Thyroid gland (tissue), 4 donors: ENCODE data around the gene UBL3. TPM values are rescaled to one million over a fixed set of nuclear protein-coding genes. Genes with fewer than 3 reads are reported as not detected.

Experiments
- DNase-seq, 2 donors: peaks; one replicate each; pipeline ENCODE4 v3.0.0-alpha.2; 2019
- H3K27ac ChIP-seq, 3 donors: fragments of 200-600 bp; sonication (generic); 1 replicate in 2 of 3; 2 replicates in 1 of 3; pipeline ENCODE4 v1.5.1; 2016 to 2019; ENCODE audit warnings: mild to moderate bottlenecking in 1 of 3, moderate library complexity in 1 of 3
- H3K27me3 ChIP-seq: fragments of 200-600 bp; sonication (generic); one replicate; pipeline ENCODE4 v1.5.1; 2019
- H3K36me3 ChIP-seq, 2 donors: fragments of 200-600 bp; sonication (generic); one replicate each; pipeline ENCODE4 v1.5.1; 2016 to 2019
- H3K4me1 ChIP-seq, 2 donors: fragments of 200-600 bp; sonication (generic); one replicate each; pipeline ENCODE4 v1.5.1; 2017 to 2019
- H3K4me3 ChIP-seq, 3 donors: fragments of 200-600 bp; sonication (generic); replicated peaks in 1 of 3; 1 replicate in 2 of 3; 2 replicates in 1 of 3; pipeline ENCODE4 v1.5.1; 2016; ENCODE audit warnings: mild to moderate bottlenecking in 1 of 3
- H3K9me3 ChIP-seq: fragments of 200-600 bp; sonication (generic); one replicate; pipeline ENCODE4 v1.5.1; 2017
- CTCF ChIP-seq, 6 experiments: fragments of 200-600 bp in 3 of 6; fragments of 450-650 bp in 3 of 6; sonication (generic) in 3 of 6; IDR thresholded peaks; one replicate each; pipeline ENCODE4 v1.5.1; 2016 to 2019; ENCODE audit warnings: antibody characterized with exemption in 6 of 6, mild to moderate bottlenecking in 2 of 6, inconsistent platforms in 1 of 6, moderate library complexity in 1 of 6
- POLR2A ChIP-seq, 2 donors: fragments of 450-650 bp; IDR thresholded peaks; one replicate each; pipeline ENCODE4 v1.6.1; 2017; ENCODE audit warnings: antibody characterized with exemption in 2 of 2, mild to moderate bottlenecking in 2 of 2, moderate library complexity in 1 of 2
- WGBS, 2 donors: methylation state at CpG; one replicate each; pipeline ENCODE4 v1.1.5; 2017; 5-methylcytosine and 5-hydroxymethylcytosine counted together
- intact Hi-C: fragments of 100-400 bp; cut with DNase I; formaldehyde crosslinking; loops from one replicate; pipeline ENCODE4 v1.15.1; 2023
- total RNA-seq, 4 donors: library from RNA; depleted of rRNA; stranded (reverse); fragments of >200 nt; gene quantifications; one replicate each; pipeline ENCODE4 v1.2.3, GENCODE V29; 2016

Gene UBL3
- total RNA-seq, 4 donors from 2014 or later, result 59.0 to 79.0 (median 65.1) TPM

- WGBS, 2 donors, result 92 to 96% methylated on average over 1 of the region's 1 CpG
- Histone ChIP-seq H3K9me3 (no peaks in the 10 kb centered on the region), H3K27me3 (no peaks in the 10 kb centered on the region), H3K4me3 (no peak overlapping the region), H3K4me1 (peaks cover 7 to 16% of the 10 kb centered on the region in 2 donors), H3K36me3 (no peaks in the 10 kb centered on the region), H3K27ac (no peak overlapping the region)
- TF ChIP-seq CTCF (IDR thresholded peaks at IDR 0.05), result no peak
- intact Hi-C loops, result no loop called here
- DNase-seq, result no peak
Measured at GRCh38 chr13:29802621-29803020, 47.8 kb downstream of the UBL3 start.

- DNase-seq, result no peak
- TF ChIP-seq CTCF (IDR thresholded peaks at IDR 0.05) (no peak), POLR2A (IDR thresholded peaks at IDR 0.05) (no peak)
- WGBS, 2 donors, result 90 to 95% methylated on average over 4 of the region's 4 CpGs
- intact Hi-C loops, result no loop called here
- no peaks in the 10 kb centered on the region for H3K36me3 ChIP-seq
- peaks cover 0 to 10% of the 10 kb centered on the region in 2 donors for H3K4me1 ChIP-seq
- no peak overlapping the region for H3K4me3 ChIP-seq
- H3K9me3 ChIP-seq, result no peaks in the 10 kb centered on the region
- no peak overlapping the region for H3K27ac ChIP-seq
- H3K27me3 ChIP-seq, result no peaks in the 10 kb centered on the region
Measured at GRCh38 chr13:29801737-29802305, 48.6 kb downstream of the UBL3 start.

GRCh38 chr13:29801102-29801501 lies 49.3 kb downstream of the UBL3 start:
- DNase-seq, result no peak
- Histone ChIP-seq H3K27ac (no peak overlapping the region), H3K27me3 (no peaks in the 10 kb centered on the region), H3K36me3 (no peaks in the 10 kb centered on the region), H3K4me3 (no peak overlapping the region), H3K9me3 (no peaks in the 10 kb centered on the region), H3K4me1 (peaks cover 0 to 10% of the 10 kb centered on the region in 2 donors)
- WGBS, 2 donors, result 88 to 96% methylated on average over 4 of the region's 4 CpGs
- TF ChIP-seq CTCF (IDR thresholded peaks at IDR 0.05) (no peak), POLR2A (IDR thresholded peaks at IDR 0.05) (no peak)
- intact Hi-C loops, result no loop called here

- intact Hi-C loops, result no loop called here
- no peak overlapping the region for H3K27ac ChIP-seq
- DNase-seq, result no peak
- TF ChIP-seq CTCF (IDR thresholded peaks at IDR 0.05) (no peak), POLR2A (IDR thresholded peaks at IDR 0.05) (no peak)
- no peaks in the 10 kb centered on the region for H3K9me3 ChIP-seq
- H3K4me3 ChIP-seq, result no peak overlapping the region
- H3K27me3 ChIP-seq, result no peaks in the 10 kb centered on the region
- H3K36me3 ChIP-seq, result no peaks in the 10 kb centered on the region
- 81 to 87% methylated on average over 5 to 6 of the region's 6 CpGs for WGBS, 2 donors
- H3K4me1 ChIP-seq, result peaks cover 0 to 10% of the 10 kb centered on the region in 2 donors
Measured at GRCh38 chr13:29800687-29801086, 49.7 kb downstream of the UBL3 start.

GRCh38 chr13:29799041-29799440 lies 51.4 kb downstream of the UBL3 start:
- no peak for DNase-seq
- TF ChIP-seq POLR2A (IDR thresholded peaks at IDR 0.05), result no peak
- WGBS, 2 donors, result 89% methylated on average over 2 of the region's 2 CpGs
- intact Hi-C loops, result no loop called here
- Histone ChIP-seq H3K27me3 (no peaks in the 10 kb centered on the region), H3K9me3 (no peaks in the 10 kb centered on the region), H3K36me3 (no peaks in the 10 kb centered on the region), H3K27ac (no peak overlapping the region), H3K4me3 (no peak overlapping the region), H3K4me1 (peaks cover 5 to 10% of the 10 kb centered on the region in 2 donors)
